HG03575 (cell line): ENCODE data around the gene OSBPL3.
"Not testable (repeated sequence)": the region's sequence is repeated elsewhere in the genome, so short reads cannot be mapped to it uniquely, and the experiment has no call there.

ENCODE experiments used
- ATAC-seq: cut with Tn5 transposase; IDR thresholded peaks from one replicate; pipeline ENCODE4 v1.9.1; 2021; ENCODE audit not compliant: unreplicated experiment, insufficient number of reproducible peaks, low FRiP score; ENCODE audit errors: extremely low read depth

OSBPL3 gene

GRCh38 chr7:24824896-24825295 is 155.1 kb downstream of the OSBPL3 start:
- no peak for ATAC-seq

- ATAC-seq = no peak
Observed at GRCh38 chr7:24824400-24824799, 155.6 kb downstream of the OSBPL3 start.

DNA sequence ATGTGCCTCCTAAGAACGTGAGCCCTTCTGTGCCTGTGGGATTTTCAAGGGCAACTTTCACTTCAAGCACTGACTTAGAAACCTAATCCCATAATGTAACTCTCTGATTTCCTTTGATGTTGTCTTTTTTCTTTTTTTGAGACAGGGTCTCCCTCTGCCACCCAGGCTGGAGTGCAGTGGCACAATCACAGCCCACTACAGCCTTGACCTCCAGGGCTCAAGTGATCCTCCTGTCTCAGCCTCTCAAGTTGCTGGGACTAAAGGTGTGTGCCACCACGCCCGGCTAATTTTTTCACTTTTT is 158.3 kb downstream of the OSBPL3 start:
- ATAC-seq = no peak

GRCh38 chr7:24821045-24821753 is 158.8 kb downstream of the OSBPL3 start:
- peak; percentile 44 for ATAC-seq

DNA sequence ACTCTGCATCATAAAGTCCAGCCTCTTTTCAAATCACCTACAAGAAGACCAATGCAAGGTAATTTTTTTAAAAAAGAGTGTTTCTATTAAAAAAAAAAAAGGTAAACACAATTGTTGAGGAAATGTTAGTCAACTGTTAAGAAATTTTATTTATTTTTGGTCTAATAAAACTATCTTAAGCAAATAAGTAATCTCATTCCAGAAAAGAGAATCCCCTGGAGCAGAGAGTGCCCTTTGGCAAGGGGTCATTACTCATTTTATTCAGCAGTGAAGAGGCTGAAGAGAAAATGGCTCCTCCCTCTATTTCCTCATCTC is 159.3 kb downstream of the OSBPL3 start:
- no peak for ATAC-seq

- no peak for ATAC-seq
Observed at GRCh38 chr7:24819916-24820689, 159.9 kb downstream of the OSBPL3 start.

GRCh38 chr7:24817339-24817738 is 162.6 kb downstream of the OSBPL3 start:
- no peak for ATAC-seq

DNA sequence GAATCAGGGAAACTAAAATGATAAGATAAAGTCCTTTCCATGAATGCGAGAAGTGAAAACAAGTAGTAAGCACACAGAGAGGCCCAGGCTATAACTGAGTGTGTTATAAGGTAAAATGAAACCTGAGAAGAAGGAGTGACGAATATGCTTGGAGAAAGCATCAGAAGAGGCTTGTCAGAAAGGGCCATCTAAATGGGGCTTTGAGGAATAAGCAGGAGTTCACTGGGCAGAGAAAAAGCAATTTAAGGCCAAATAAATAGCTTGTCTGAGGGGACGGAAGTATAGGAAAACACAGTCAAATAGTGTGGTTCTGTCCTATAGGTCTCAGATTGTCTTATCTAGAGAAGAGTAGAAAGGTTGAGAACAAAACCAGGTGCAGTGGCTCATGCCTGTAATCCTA is 163.1 kb downstream of the OSBPL3 start:
- no peak for ATAC-seq

- ATAC-seq = no peak
Observed at GRCh38 chr7:24812305-24812945, 167.6 kb downstream of the OSBPL3 start.

DNA sequence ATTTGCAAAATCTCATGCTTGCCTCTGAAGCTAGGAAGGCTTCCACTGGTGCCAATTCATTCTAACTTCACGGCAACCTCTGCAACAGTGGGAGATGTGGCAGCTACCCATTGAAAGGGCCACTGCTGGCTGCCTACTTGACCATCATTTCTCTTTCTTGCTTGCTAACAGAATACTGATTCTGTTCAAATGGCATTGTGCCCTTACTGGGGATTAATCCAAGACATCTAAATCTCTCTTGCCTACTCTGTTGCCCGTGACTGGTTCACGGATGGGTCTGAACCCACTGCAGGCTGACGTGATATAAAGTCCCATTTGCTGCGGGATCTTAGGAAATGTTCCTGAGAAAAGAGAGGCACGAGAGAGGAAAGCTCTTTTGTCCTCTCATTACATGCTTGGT is 171.5 kb downstream of the OSBPL3 start:
- ATAC-seq = no peak

DNA sequence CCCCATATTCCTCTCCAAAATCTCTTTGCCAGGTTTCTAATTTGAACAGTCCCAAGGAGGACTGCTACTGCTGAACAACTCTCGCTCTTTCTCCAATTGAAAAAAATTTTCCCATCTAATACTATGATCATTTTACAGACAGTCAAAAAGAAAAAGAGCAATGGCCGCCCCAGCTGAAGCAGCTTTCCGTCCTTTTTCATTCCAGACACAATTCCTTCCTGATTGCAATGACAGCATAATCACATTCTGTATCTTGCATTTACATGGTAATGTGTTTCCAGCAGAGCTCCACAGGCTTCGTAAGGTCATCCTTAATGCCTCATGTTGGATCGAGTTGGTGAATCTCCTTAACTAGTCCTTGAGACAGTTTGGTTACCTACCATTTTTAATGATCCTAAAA is 177.7 kb downstream of the OSBPL3 start:
- ATAC-seq = no peak

DNA sequence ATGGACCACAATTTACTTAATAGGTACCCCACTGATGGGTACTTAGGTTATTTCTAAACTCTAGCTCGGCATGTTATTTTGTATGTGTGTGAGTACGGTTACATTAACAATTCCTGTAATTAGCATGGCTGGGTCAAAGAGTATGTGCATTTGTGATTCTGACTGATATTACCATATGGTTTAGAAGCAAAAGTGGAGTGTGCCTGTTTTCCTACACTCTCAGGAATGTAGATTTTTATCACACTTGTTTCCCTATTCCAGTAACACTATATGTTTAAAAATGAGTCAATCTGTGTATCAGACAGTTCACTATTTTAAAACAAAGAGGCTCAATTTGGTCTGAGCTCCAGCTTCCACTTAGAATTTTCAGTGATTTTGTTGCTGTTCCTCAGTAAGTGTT is 178.1 kb downstream of the OSBPL3 start:
- no peak for ATAC-seq

GRCh38 chr7:24800667-24801066 is 179.3 kb downstream of the OSBPL3 start:
- ATAC-seq = no peak

GRCh38 chr7:24800073-24800472 is 179.9 kb downstream of the OSBPL3 start:
- no peak for ATAC-seq

GRCh38 chr7:24799506-24799905 is 180.5 kb downstream of the OSBPL3 start:
- no peak for ATAC-seq

DNA sequence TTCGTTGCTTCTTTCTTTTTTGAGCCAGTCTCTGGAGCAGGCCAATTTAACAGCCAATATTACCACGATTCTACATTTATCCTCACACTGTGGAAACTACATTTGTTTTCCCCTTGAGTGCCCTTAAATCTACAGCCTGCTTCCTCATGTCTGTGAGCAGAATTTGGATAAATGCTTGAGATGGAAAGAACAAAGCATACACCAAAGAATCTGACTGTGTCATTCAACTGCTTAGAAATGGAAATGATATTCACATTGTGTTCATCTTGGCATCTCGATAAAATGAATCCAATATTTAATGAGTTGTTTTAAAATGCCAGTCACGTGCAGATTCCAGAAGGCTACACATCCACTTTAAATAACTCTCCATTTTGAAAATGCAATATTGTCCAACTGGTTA is 181.7 kb downstream of the OSBPL3 start:
- no peak for ATAC-seq

DNA sequence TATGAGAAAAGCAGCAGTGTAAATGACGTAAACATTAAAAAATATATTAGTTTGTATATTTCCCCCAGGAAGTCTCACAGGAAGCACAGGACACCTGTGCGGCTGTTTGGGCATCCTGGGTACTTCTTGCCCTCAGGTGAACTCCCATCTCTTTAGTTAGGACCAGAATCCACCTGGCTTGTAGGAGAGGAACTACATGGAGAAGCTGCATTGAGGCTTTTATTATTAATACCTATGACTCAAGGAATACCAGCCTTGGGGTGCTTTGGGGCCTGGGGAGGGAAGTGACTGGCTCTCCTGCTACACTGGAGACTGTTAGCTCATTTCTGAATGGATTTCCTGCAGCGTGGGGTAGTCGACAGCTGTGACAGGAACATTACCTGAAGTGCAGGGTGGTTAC is 182.7 kb downstream of the OSBPL3 start:
- no peak for ATAC-seq

- ATAC-seq = no peak
Observed at GRCh38 chr7:24795407-24795767, 184.6 kb downstream of the OSBPL3 start.

DNA sequence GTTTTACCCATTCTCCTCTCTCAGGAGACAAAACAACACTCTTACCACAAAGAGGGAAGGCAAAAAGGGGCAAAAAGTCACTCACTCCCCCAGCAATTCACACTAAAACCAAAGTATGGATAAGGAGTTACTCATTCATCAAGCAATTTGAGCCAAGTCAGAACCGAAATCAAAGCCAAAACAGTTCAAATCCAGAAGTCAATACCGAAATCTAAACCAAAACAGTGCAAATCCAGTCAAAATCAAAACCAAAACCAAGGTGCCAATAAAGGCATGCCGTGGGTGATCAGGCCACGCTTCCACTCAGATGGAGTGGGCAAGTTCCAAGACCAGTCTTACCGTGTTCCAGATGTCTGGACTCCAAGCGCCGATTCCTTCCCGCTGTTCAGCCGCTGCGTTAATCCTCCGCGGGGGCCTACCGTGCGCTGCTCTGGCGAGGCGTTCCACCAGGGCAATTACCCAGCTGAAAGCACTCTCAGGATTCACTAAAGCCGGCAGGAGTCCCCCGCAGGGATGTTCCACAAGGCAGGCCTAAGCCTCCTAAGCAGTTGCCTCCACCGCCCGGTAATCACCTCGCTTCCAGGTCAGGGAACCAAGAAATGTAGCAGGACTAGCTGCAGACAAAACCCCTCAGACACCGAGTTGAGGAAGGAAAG is 185.1 kb downstream of the OSBPL3 start:
- ATAC-seq = not testable (repeated sequence)

DNA sequence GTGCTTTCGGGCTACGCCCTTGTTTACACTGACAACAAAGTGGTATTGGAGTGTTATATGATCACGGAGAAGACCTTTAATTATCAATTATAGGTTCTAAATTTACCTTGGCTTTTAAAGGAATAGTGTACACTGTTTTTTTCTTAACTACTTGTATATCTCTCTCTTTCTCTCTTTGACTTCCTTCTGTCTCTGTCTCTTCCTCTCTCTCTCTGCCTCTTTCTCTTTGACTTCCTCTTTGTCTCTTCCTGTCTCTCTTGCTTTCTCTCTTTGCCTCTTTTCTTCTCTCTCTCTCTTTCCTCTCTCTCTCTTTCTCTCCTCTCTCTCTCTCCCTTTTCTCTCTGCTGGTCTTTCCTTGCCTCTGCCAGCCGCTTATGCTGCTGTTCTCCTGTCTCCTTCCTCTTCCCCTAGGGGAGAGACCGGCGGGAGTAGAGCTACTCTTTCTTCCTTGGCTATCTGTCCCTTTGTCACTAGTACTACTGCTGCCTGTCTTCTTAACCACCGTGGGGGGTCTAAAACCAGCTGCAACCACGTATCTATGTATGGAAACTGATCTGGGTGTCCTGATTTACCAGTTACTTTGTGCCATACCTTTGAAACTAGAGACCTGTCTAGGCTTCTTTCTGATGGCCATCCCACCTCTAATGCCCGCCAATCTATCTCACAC is 185.9 kb downstream of the OSBPL3 start:
- no peak for ATAC-seq
